ENCODE results near the gene VSIG8. TPM values are rescaled to one million over a fixed set of nuclear protein-coding genes. Genes with fewer than 3 reads are reported as not detected.
A peak's percentile ranks its signal among the peaks of the same experiment; 100 is the strongest.

VSIG8 gene
- total RNA-seq, 1 donor from 2014 or later, result not detected

- no peak for DNase-seq
These were observed 20.7 kb upstream of the VSIG8 start for GRCh38 chr1:159883134-159883533.

- no peak for DNase-seq
These were observed 20.0 kb upstream of the VSIG8 start for GRCh38 chr1:159882527-159882862.

- peak; percentile 79 for DNase-seq
These were observed 19.4 kb upstream of the VSIG8 start for GRCh38 chr1:159881622-159882526.

DNA sequence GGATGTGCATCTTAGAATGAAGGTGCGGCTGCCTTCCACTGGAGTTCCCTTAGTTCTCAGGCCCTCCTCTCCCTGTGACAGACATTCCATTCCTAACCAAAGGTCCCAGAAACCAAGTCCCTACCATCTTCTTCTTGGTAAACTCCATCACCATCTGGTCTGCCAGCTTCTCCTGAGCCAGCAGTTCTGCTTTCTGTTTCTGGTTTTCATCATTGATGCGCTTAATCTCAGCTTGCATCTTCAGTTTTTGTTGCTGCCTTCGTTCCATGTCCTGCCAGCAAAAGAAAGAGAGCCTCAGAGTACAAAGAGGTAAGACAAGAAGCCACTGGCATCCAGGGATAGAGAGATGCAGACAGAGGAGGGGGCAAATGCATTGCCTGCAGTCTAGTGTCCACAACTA lies 18.0 kb upstream of the VSIG8 start:
- no peak for DNase-seq

DNA sequence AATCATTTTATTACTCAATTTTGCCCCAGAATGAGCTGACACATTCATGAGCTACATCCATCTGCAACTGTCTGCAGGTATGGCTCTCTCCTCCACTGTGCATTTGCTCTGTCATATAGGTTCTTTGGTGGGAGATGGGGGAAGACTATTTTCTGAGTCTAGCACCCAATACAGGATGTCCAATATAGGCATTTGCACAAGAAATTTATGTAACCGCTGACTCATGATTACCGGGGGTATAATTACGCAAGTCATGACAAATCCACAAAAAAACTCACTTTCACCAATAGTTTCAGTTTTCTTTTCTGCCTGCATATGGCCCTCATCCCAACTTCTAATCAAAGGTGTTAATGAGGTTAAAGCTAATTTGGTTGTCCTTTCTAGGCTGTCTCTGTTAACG lies 17.5 kb upstream of the VSIG8 start:
- no peak for DNase-seq

GRCh38 chr1:159879136-159879535 lies 16.7 kb upstream of the VSIG8 start:
- DNase-seq, result no peak

GRCh38 chr1:159877695-159878444 lies 15.4 kb upstream of the VSIG8 start:
- DNase-seq, result no peak

DNA sequence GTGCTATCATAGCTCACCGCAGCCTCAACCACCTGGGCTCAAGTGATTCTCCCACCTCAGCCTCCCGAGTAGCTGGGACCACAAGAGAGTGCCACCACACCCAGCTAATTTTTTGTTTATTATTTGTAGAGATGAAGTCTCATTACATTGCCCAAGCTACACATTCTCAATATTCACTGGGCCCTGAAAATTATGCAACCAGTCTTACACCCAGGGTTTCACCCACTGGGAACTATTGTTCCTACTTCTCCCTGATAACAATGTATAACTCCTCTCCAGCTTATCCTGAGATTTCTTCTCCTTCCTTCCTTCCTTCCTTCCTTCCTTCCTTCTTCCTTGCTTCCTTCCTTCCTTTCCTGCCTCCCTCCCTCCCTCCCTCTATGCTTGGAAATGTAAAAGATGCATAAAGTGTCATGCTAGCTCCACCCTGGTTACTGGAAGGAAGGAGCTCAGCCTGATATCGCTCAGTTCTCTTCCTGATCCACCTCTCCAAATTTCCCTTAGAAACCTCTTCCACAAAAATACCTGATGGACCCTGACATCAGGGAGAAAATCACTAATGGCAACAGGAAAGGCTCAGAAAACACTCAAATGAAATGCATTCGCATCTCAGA lies 11.2 kb upstream of the VSIG8 start:
- no peak for DNase-seq

DNA sequence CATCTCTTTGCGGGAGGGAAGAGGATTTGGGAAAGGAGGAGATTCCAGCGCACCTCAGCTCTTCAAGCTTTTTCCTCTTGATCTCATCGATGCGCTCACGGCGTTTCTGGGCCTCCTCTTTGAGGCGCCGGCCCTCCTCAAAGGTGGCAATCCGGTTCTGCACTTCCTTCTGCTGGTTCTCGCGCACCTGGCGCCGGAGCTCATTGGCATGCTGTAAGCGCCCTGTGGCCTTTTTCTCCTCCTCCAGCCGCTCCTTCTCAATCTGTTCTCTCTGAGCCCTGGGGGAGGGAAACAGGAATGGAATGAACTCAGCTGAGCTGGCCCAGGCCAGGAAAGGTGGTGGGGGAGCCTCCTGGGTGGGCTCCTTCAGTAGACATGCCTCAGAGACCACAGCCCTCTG lies 10.4 kb upstream of the VSIG8 start:
- DNase-seq, result no peak

DNA sequence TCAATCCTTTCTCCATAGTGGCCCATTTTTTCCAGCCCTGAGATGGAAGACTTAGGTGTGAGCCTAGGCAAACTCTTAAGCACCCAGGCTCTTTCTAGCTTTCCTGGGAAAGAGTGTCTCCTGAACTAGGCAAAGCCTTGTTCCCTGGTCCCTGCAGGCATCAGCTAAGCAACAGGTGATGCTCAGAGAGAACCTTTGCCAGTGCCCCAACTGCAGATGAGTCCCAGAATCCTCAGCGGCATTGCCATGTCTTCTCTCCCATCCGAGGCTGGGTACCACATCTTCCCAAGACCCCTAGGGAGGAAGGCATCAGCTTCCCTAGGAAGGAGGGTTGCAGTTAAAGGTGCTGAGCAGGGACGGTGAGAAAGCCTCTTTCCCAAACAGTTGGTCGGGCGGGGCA lies 8.2 kb upstream of the VSIG8 start:
- no peak for DNase-seq

- DNase-seq, result no peak
These were observed 7.2 kb upstream of the VSIG8 start for GRCh38 chr1:159869607-159870006.

DNA sequence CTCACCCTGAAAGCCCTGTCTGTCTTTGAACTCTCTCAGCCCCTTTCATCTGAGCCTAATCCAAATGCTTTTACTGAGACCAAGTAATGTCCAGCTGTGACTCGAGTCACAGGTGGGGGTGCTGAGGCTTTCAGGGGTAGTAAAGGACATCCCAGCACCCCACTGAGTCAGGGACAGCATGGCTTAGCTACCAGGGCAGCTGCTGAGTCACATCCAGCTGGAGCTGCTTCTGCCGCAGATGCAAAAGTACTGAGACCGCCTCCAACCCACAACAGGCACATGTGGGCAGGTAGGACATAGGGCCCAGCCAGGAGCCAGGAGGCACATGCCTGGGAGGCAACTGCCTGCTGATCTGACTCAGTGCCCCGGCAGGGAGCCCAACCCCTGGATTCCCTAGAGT lies 6.7 kb upstream of the VSIG8 start:
- DNase-seq, result no peak

DNA sequence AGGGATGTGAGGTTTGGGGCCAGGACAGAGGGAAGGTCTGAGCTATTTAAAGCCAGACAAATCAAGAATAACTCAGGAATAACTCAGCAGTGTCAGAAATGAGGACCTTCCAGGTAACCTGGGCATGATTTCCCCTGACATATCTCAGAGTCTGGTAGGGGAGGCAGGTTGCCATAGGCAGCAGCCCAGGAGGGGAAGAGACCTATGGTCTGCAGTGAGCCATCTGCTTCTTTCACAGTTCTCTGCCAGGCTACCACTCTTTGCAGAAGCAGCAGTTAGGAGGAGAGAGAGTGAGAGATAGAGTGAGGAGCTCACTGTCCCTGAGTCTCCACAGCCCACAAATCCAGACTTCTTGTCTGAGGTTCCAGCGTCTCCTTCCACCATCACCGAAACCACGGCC lies 6.3 kb upstream of the VSIG8 start:
- DNase-seq, result no peak

GRCh38 chr1:159867664-159868026 lies 5.2 kb upstream of the VSIG8 start:
- DNase-seq, result peak; percentile 82

- peak; percentile 25 for DNase-seq
These were observed 4.6 kb upstream of the VSIG8 start for GRCh38 chr1:159866905-159867663.

- no peak for DNase-seq
These were observed 3.6 kb upstream of the VSIG8 start for GRCh38 chr1:159866066-159866465.

GRCh38 chr1:159864262-159864661 lies 1.8 kb upstream of the VSIG8 start:
- no peak for DNase-seq

DNA sequence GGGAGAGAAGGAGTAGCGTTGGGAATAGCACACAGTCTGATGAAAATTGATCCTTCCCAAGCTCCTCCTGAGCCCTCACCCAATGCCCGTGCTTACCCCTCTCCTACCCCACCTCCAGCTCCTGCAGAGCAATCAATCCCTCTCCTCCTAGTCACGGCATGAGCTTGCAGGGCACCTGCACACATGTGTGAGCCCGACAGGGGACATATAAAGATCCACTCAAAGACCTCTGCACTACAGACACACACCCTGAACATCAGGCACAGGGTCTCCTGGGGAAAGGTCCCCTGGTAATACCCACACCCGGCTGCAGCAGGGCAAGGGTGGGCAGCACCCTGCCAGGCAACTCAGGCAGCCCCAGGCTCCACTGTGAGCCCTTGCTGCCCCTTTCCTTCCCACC lies 426 bp downstream of the VSIG8 start:
- DNase-seq, result no peak

- no peak for DNase-seq
These were observed 1.2 kb downstream of the VSIG8 start for GRCh38 chr1:159861218-159861617.

DNA sequence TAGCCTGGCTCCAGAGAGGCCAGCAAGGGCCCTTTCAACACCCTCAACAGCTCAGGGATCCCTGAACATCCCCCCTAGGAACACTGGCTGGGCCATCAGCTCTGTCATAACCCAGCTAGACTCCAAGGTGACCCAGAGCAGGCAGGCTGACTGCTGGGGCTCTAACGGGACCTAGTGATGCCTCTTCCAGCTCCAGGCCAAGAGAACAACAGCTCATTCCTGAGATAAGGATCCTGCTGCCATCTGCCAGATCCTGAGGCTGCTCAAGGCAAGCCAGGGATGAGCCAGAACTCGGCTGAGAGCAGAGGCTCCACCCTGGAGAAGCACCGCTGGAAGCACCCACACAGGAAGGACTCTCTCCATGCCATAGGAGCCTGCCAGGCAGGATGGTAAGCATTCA lies 2.0 kb downstream of the VSIG8 start:
- DNase-seq, result no peak

DNA sequence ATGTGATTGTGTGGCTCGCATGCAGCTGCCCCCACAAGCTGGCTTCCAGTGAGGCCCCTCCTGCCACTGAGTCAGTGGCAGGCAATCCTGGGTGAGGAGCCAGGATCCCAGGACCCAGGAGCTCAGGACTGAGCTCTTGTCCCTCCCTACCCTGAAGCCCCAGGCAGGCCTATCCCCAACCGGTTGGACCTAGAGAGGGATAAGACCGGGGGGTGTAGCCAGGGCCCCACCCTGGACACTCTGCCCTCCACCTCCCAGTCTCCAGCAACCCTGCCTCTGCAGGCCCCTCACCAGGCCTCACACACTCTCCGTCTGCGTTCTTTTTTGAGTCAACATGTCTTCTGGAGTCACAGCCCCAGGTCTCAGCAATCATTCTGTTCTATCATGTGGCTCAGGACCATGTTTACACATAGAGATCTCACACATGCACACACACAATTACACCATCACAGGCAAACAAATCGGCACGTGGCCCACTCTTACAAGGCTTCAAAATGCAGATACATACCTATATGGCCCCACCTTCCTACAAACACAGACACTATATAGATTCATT lies 2.6 kb downstream of the VSIG8 start:
- DNase-seq, result peak; percentile 22

GRCh38 chr1:159857889-159858288 lies 4.6 kb downstream of the VSIG8 start:
- DNase-seq, result no peak
